Keratinocyte (primary cell): ENCODE data around the gene ALG13. TPM values are rescaled to one million over a fixed set of nuclear protein-coding genes. Genes with fewer than 3 reads are reported as not detected.

Source experiments
- DNase-seq: peaks from one replicate; pipeline ENCODE4 v3.0.0-alpha.2; 2011; ENCODE audit warnings: low read depth, missing footprints, low spot score
- FAIRE-seq: peaks from 2 replicates; lab custom pipeline; 2011; peaks lifted over from hg19 to GRCh38; lab: Jason Lieb, UNC
- H2AFZ ChIP-seq: 2 replicates; pipeline ENCODE4 v1.6.0; 2012; ENCODE audit warnings: low read length, control low read depth, inconsistent platforms; ENCODE audit not compliant: control insufficient read depth
- H3K27ac ChIP-seq: 2 replicates; pipeline ENCODE4 v1.5.1; 2011; ENCODE audit warnings: low read length; ENCODE audit not compliant: control insufficient read depth, insufficient read depth
- H3K27me3 ChIP-seq: 3 replicates; pipeline ENCODE4 v1.6.0; 2011; ENCODE audit warnings: low read length; ENCODE audit not compliant: control insufficient read depth, insufficient read depth; ENCODE audit errors: extremely low read depth
- H3K36me3 ChIP-seq, 2 experiments: 2 replicates in 1 of 2; 3 replicates in 1 of 2; pipeline ENCODE4 v1.5.1; 2011; ENCODE audit warnings: low read length in 2 of 2, mild to moderate bottlenecking in 1 of 2; ENCODE audit not compliant: control insufficient read depth in 2 of 2, insufficient read depth in 2 of 2; ENCODE audit errors: extremely low read depth in 1 of 2
- H3K4me1 ChIP-seq: 3 replicates; pipeline ENCODE4 v1.5.1; 2011; ENCODE audit warnings: low read length; ENCODE audit not compliant: control insufficient read depth, insufficient read depth; ENCODE audit errors: extremely low read depth
- H3K4me2 ChIP-seq: 3 replicates; pipeline ENCODE4 v1.6.0; 2011; ENCODE audit warnings: low read depth, low read length; ENCODE audit not compliant: control insufficient read depth, insufficient read depth; ENCODE audit errors: extremely low read depth
- H3K4me3 ChIP-seq, 3 experiments: fragments of 200-600 bp in 1 of 3; sonication (generic) in 1 of 3; 2 replicates in 2 of 3; 3 replicates in 1 of 3; pipeline ENCODE4 v1.5.1; 2011 to 2016; ENCODE audit warnings: low read length in 3 of 3, mild to moderate bottlenecking in 3 of 3, control low read depth in 2 of 3, inconsistent platforms in 1 of 3, low read depth in 1 of 3, mixed read lengths in 1 of 3, mixed run types in 1 of 3, moderate library complexity in 1 of 3; ENCODE audit not compliant: control insufficient read depth in 2 of 3, insufficient read depth in 2 of 3; ENCODE audit errors: extremely low read depth in 1 of 3
- H3K79me2 ChIP-seq: 2 replicates; pipeline ENCODE4 v1.6.0; 2012; ENCODE audit warnings: low read length; ENCODE audit not compliant: control insufficient read depth, insufficient read depth
- H3K9ac ChIP-seq: 3 replicates; pipeline ENCODE4 v1.6.0; 2011; ENCODE audit warnings: low read length; ENCODE audit not compliant: control insufficient read depth, insufficient read depth; ENCODE audit errors: extremely low read depth
- H3K9me1 ChIP-seq: 3 replicates; pipeline ENCODE4 v1.6.0; 2011; ENCODE audit warnings: low read length; ENCODE audit not compliant: control insufficient read depth, insufficient read depth; ENCODE audit errors: extremely low read depth
- H3K9me3 ChIP-seq: 2 replicates; pipeline ENCODE4 v1.5.1; 2012; ENCODE audit warnings: low read depth, low read length; ENCODE audit not compliant: control insufficient read depth
- H4K20me1 ChIP-seq: 3 replicates; pipeline ENCODE4 v1.6.0; 2011; ENCODE audit warnings: low read length; ENCODE audit not compliant: control insufficient read depth, insufficient read depth; ENCODE audit errors: extremely low read depth
- CTCF ChIP-seq, 3 experiments: IDR thresholded peaks in 1 of 3; conservative IDR thresholded peaks in 1 of 3; optimal IDR thresholded peaks in 1 of 3; 2 replicates in 2 of 3; 3 replicates in 1 of 3; pipeline versions ENCODE3 to v1.5.1; 2011; ENCODE audit warnings: low read length in 3 of 3, mild to moderate bottlenecking in 3 of 3, moderate library complexity in 2 of 3, control low read depth in 1 of 3, inconsistent platforms in 1 of 3; ENCODE audit not compliant: insufficient read depth in 2 of 3; ENCODE audit errors: extremely low read depth in 1 of 3
- EZH2 ChIP-seq: IDR thresholded peaks from one replicate; pipeline ENCODE4 v1.6.1; 2012; ENCODE audit warnings: inconsistent platforms, mild to moderate bottlenecking, low read length, moderate library complexity
- dilution Hi-C: fragments of 300-500 bp; cut with MboI; formaldehyde crosslinking; loops from one replicate; pipeline ENCODE4 v1.7.0; 2020; ENCODE audit warnings: low sequenced_read_pairs; ENCODE audit not compliant: extremely low pct_ligation_motif_present
- polyA plus RNA-seq, 5 experiments: library from polyadenylated mRNA; depleted of rRNA in 3 of 5; stranded (reverse) in 3 of 5; stranded (forward) in 1 of 5; unstranded in 1 of 5; fragments of >200 nt; gene quantifications; 1 replicate in 1 of 5; 2 replicates in 3 of 5; 3 replicates in 1 of 5; pipeline versions ENCODE4 v1.2.1 to v1.2.3, GENCODE V29; 2011 to 2012; ENCODE audit warnings: missing spikeins in 2 of 5, low read depth in 1 of 5, low replicate concordance in 1 of 5

The ALG13 gene
- polyA plus RNA-seq, 1 donor (not counting 4 experiments of a cell fraction or from before 2014, with no cell fraction given), result 50.8 TPM

- Histone ChIP-seq H3K27me3 (no peaks in the 10 kb centered on the region), H3K27ac (no peak overlapping the region), H2AFZ (no peak overlapping the region), H3K9me3 (no peaks in the 10 kb centered on the region), H3K9me1 (no peaks in the 10 kb centered on the region), H3K36me3 (no peaks in the 10 kb centered on the region), H3K79me2 (no peaks in the 10 kb centered on the region), H4K20me1 (no peaks in the 10 kb centered on the region), H3K9ac (no peak overlapping the region), H3K4me3 (no peak overlapping the region), H3K4me2 (no peak overlapping the region), H3K4me1 (no peaks in the 10 kb centered on the region)
- no peak for TF ChIP-seq CTCF (optimal IDR thresholded peaks at IDR 0.05 in 1 of 3, IDR thresholded peaks at IDR 0.05 in 1 of 3, conservative IDR thresholded peaks at IDR 0.05 in 1 of 3; ENCODE audit: extremely low read depth in 1 of 3, insufficient read depth in 2 of 3, low read length in 3 of 3)
- TF ChIP-seq EZH2, result no peak
- DNase-seq (no peak), FAIRE-seq (no peak)
- dilution Hi-C loops, result no loop called here
Measured at GRCh38 chrX:111646515-111646914, 34.5 kb upstream of the ALG13 start.

GRCh38 chrX:111648802-111649201 is 32.2 kb upstream of the ALG13 start:
- no peak for FAIRE-seq
- H3K36me3 ChIP-seq, result no peaks in the 10 kb centered on the region
- no peaks in the 10 kb centered on the region for H3K9me3 ChIP-seq
- no peak overlapping the region for H3K27ac ChIP-seq
- no peaks in the 10 kb centered on the region for H3K27me3 ChIP-seq
- H3K9ac ChIP-seq, result no peak overlapping the region
- H3K9me1 ChIP-seq, result no peaks in the 10 kb centered on the region
- dilution Hi-C loops, result no loop called here
- H2AFZ ChIP-seq, result no peak overlapping the region
- H4K20me1 ChIP-seq, result no peaks in the 10 kb centered on the region
- H3K4me2 ChIP-seq, result no peak overlapping the region
- no peaks in the 10 kb centered on the region for H3K79me2 ChIP-seq
- TF ChIP-seq EZH2, result no peak
- no peak for TF ChIP-seq CTCF (optimal IDR thresholded peaks at IDR 0.05 in 1 of 3, IDR thresholded peaks at IDR 0.05 in 1 of 3, conservative IDR thresholded peaks at IDR 0.05 in 1 of 3; ENCODE audit: extremely low read depth in 1 of 3, insufficient read depth in 2 of 3, low read length in 3 of 3)
- H3K4me3 ChIP-seq, result no peak overlapping the region
- DNase-seq, result no peak
- no peaks in the 10 kb centered on the region for H3K4me1 ChIP-seq
